ENCODE data around the gene SIGLEC9.

SIGLEC9 gene

DNA sequence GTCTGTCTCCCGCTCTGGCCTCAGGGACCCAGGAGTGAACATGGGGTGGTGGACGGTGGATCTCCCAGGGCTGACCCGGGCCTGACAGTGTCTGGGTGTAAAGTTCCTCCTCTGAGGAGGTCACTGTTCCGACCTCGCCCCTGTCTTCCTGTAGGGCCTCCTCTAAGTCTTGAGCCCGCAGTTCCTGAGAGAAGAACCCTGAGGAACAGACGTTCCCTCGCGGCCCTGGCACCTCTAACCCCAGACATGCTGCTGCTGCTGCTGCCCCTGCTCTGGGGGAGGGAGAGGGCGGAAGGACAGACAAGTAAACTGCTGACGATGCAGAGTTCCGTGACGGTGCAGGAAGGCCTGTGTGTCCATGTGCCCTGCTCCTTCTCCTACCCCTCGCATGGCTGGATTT, at the start of gene SIGLEC9:
Gene SIGLEC9, plus strand, starts transcription at position 178 of the 400 bp plus-strand sequence. Its CDS starts 69 bp downstream, at position 247.
- DNase-seq (ENCODE audit: low read depth in 2 of 2): no peak

DNA sequence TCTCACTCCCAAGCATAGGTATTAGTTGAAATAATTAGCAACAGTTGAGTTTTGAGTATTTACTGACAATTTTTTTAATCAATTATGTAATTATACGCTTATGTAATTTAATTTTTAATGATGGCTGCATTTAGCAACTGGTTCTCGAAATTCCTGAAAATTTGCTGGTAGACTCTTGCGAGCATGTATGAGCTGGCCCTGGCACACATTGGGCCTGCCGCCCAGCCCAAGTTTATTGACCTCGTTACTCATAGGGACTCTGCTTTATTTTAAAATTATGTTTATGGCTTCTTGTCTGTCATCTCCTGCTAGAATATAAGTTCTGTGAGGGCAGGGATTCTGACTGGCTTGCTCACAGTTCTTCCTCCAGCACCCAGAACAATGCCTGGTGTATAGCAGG, 48.7 kb upstream of the SIGLEC9 start:
- DNase-seq (ENCODE audit: low read depth in 2 of 2): no peak

DNA sequence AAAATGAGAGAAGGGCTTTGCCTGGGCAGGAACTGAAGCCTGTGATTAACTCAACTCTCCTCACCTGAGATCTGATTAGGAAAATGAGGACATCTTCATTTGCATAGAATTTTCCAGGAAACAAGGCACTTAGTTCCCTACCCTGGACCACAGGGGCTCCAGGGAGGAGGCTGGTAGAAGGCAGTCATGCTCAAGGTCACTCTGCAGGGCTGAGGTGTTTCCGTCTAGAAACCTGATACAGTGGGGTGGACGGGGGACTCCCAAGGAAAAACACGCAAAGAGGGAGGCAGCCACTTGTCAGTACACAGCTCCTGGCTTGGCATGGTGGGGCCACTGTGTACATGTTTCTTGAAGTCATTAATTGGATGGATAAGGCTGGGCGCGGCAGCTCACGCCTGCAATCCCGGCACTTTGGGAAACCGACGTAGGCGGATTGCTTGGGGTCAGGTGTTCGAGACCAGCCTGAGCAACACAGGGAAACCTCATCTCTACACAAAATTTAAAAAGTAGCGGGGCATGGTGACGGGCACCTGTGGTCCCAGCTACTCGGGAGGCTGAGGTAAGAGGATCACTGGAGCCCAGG, 48.0 kb upstream of the SIGLEC9 start:
- no peak for DNase-seq (ENCODE audit: low read depth in 2 of 2)

DNA sequence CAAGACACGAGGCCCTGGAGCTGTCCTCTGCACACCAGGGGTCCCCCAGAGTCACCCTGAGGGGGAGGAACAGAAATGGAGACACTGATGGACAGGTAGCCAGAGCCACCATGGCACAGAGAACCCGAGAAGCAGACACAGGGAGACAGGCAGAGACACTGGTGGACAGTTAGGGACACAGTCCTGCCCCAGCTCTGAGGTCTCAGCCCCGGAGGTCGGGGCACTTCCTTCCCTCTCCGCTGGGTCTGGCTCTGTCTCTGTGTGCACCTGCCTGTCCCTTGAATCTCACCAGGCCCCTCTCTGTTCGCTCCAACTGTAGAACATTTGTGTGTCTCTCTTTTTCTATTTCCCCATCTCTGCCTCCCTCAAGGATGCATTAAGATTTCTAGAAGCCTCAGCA, 46.6 kb upstream of the SIGLEC9 start:
- no peak for DNase-seq (ENCODE audit: low read depth in 2 of 2)

DNA sequence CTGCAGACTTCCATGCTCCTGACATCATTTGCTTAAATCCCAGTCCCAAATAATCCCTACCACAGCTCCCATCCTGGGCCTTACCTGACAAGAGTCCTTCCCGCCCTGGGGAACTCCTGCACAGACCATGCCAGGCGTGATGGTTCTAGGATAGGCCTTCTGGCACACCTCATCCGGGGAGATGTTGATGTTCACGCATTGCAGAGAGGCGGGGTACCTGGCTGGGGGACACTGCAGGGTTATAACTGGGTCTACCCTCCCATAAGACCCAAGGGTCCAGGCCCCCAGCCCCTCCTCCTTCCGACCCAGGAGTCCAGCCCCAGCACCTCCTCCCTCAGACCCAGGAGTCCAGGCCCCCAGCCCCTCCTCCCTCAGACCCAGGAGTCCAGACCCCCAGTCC, 46.0 kb upstream of the SIGLEC9 start:
- DNase-seq (ENCODE audit: low read depth in 2 of 2): no peak

DNA sequence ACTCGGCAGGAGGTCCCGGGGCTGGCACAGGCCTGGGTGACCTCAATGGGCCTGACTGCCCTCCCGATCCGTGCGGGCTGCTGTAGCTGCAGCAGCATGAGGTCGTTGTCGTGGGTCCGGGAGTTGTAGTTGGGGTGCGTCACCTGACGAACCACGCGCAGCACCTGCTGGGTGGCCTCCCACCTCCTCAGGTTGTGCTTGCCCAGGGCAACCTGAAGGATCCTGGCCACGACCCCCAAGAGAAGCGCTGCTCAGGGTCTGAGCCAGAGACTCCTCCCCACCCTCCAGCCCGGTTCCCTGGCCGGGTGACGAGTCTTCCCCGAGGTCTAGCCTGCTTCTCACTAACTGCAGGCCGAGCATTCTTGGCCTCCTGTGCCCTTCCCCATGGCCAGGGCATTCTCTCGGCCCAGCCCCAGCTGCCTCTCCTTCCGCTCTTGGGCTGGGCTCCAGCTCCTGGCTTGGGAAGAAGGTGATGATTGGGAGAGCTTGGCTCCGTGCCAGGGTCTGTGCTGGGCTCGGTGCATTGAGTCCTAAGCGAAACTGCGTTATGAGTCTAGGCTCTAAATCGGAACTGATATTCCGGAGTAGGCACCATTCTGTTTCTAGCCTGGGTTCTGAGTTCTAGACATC, 45.1 kb upstream of the SIGLEC9 start:
- no peak for DNase-seq (ENCODE audit: low read depth in 2 of 2)

DNA sequence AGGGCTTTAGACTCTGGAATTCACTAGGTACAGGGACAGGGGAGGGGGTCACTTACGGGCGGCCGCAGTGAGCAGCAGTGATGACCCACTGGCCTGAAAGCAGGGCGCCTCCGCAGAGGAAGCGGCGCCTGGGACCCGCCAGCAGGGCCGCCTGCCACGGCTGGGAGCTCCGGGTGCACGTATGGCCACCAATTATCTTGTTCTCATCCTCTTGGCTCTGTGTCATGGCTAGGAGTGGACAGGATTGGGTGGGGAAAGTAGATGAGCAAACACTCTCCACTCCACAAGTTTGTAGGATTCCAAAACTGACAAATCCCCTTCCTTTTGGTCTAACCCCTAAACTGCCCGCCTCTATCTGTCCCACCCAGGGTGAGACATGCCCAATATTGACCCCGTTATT, 43.2 kb upstream of the SIGLEC9 start:
- DNase-seq (ENCODE audit: low read depth in 2 of 2): no peak

DNA sequence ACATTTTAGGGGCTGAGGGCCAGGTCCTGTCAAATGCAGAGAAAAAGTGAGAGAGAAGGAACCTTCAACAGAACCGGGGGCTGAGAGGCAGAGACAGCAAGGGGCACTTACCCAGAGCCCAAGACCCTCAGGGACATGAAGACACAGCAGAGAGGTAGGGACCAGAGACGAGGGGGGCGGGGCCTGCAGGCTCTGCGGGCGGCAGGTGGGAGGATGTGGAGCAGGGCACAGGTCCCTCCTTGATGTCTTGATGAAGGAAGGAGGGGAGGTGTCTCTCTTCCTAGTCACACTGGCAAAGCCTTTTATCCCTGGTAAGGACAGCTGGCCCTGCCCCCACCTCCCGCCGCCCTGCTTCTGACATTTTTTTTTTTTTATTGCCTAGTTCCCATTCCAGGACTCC, 42.1 kb upstream of the SIGLEC9 start, which contains the start of gene KLK14:
Gene KLK14, minus strand, starts transcription at position 277 of the 400 bp plus-strand sequence. Its CDS starts 273 bp downstream, at position 4.
- no peak for DNase-seq (ENCODE audit: low read depth in 2 of 2)

DNA sequence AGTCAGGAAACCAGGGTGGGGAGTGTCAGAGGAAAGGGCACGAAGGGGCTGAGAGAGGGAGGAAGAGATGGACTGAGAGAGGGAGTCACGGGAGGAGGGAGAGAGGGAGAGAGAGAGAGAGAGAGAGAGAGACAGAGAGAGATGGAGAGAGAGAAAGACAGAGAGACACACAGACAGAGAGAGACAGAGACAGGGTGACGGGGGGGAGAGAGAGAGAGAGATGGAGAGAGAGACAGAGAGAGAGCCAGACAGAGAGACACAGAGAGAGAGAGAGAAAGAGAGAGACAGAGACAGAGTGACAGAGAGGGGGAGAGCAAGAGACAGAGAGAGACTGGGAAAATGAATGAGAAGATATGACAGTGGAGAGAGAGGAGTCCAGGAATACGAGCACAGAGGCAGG, 41.5 kb upstream of the SIGLEC9 start:
- no peak for DNase-seq (ENCODE audit: low read depth in 2 of 2)

DNA sequence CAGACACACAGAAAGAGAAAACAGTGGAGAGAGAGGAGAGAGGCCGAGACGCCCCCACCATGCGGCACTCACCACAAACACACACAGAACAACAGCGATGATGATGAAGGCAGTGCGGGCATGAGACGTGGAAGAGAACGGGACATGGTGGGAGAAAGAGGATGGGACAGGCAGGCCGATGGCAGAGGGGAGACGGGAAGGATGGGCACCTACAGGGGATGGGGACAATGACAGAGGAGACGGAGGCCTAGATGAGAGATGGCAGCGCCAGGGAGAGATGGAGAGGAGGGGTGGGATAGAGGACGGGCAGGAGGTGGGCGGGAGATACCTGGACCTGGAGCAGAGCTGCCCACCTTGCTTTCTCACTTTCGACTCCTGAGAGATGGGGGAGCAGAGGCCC, 40.9 kb upstream of the SIGLEC9 start:
- DNase-seq (ENCODE audit: low read depth in 2 of 2): no peak

DNA sequence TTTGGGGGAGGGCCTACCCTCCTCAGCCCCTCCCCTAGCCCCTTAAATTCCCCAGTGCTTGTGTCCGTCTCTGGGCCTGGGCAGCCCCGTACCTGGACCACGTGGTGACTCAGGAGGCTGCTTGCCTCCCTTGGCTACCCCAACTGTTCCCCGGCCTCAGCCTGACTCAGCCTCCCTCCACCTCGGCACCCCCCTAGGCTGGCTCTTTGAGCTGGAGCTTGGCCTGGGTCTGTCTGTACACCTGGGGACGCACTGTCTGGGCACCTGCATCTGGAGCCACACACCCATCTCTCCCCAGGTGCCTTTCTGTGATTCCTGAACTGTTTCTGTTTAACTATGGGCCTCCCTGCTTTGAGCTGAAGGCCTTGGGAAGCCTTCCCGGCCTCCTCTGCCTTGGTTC, 40.2 kb upstream of the SIGLEC9 start:
- no peak for DNase-seq (ENCODE audit: low read depth in 2 of 2)

DNA sequence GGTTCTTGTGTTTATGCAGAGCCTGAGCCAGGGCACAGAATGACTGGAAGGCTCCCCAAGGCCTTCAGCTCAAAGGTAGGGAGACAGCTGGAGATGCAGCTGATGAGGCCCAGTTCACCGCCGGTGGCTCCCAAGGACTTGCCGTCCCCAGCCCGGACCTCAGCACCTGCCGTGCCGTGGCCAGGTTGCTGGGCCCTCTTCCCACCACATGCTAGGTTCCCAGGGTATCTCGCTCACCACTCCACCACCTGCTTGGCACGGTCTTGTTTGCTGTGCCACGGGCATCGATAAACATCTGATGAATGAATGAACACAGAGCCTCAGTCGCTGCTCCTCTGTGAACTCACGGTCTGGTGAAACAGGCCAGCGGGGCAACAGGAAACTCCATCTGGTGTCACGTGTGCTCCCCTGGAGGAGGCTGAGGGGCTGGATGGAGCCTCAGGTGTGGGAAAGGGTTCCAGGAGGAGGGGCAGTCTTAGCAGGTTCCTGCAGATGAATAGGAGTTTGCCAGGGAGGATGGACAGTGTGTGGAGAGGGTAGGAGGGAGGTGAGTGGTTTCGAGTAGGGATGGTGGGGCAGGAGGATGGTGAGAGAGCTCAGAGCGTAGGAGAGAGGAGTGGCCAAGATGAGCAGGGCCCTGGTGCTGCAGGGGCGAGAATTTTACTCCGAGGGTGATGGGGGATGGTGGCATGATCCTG, 38.4 kb upstream of the SIGLEC9 start:
- no peak for DNase-seq (ENCODE audit: low read depth in 2 of 2)

DNA sequence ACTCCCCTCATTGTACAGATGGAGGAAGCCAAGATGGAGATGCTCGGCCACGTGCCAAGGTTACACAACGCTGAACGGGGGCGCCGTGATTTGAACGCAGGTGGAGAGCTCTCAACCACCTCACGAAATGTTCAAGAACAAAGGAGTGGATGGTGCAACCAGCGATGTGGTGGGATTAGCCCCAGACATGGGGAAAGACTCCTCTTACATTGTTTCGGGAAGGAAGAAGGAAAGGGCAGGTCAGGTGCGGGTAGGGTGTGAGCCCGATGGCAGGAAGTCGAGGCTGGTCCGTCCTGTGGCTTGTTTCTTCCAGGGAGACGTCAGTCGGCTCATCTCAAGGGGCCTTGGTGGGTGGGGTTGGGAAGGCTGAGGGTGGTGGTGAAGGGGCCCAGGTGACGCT, 34.9 kb upstream of the SIGLEC9 start:
- no peak for DNase-seq (ENCODE audit: low read depth in 2 of 2)

DNA sequence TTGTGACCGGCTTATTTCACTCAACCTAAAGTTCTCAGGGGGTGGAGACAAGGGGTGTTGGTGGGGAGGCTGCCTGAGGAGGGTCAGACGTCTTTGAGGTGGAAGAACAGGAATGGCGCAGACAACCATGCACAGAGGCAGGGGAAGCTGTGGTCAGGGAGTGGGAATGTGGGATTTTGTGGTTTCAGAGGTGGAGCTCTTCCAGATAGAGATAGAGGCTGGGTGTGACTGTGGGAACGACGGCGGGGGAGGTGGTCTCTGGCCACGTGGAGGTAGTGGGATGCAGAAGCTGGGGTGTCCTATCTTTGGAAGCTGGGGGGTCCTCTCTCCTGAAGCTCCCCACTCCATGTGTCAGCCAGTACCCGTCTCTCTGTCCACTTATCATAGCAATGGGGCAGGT, 34.2 kb upstream of the SIGLEC9 start:
- no peak for DNase-seq (ENCODE audit: low read depth in 2 of 2)

DNA sequence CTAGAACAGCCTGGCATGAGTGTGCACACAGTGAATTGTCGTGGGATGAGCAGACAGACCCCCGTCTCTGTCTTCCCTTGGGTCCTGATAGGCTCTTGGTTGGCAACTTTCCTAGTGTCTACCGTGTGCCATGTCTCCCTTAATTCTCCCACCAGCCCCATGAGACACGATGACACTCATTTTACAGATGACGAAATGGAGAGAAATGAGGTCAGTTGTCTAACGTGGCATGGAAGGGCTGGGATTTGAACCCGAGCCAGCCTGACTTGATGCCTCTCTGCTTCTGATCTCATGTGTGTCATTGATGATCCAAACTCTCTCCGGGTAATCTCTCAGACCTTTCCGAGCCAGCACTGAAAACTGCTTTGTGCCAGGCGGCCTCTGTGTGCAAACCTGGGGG, 33.6 kb upstream of the SIGLEC9 start:
- DNase-seq (ENCODE audit: low read depth in 2 of 2): no peak

DNA sequence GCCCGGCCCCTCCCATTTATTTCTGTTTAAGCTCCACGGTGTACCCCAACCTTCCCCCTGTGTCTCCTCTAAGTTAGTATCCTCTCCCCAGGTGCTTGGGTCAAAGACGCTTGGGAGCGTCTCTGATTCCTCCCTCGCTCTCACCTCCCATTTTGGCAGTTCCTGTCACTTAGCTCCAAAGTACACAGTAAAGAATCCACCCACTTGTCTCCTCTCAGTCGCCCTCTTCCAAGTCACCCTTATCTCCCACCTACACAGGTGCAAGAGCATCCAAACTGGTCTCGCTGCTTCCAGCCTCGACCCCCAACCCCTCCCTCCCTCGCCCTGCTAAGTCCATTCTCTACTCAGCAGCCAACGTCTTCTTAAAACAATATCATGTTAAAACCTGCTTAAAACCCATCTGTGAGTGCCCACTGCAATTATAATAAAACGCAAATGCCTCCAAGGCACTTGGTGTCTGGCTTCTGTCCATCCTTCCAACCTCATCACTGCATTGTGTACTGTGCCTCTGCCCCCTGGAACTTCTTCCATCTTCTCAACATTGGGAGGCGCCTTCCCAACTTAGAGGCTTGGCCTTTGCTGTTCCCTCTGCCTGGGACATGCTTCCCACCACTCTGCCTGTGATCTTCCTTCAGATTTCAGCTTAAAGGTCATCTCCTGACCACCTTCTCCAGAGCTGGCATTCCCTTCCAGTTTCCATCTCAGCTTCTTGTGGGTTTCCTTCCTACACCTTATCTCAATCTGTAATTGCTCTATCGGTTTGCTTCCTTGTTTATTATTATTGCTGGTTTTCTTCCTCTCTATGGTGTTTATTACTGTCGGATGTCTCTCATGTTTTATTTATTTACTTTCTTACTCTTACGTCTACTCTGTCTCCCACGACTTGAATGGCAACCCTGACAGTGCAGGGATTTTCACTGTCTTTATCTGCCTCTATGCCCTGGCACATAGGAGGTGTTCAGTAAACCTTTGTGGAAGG, 32.5 kb upstream of the SIGLEC9 start:
- no peak for DNase-seq (ENCODE audit: low read depth in 2 of 2)

DNA sequence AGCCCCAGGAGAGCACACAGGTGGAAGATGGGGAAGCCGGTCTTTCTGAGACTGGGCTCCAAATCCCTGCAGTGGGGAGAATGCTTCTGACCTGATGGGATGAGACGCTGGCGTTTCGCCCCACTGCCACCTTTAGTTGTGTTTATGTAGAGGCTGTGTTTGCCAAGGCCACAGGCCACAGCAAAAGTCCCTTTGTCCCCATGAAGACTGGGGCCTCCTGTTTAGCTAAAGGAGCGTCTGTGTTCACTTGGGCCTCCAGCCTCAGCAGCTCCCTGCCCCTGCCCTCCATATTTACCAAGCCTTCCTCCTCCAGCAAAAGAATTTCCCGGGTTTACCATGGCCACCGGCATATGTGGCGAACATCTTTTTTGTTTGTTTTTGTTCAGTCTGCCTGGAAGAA, 31.6 kb upstream of the SIGLEC9 start:
- no peak for DNase-seq (ENCODE audit: low read depth in 2 of 2)

DNA sequence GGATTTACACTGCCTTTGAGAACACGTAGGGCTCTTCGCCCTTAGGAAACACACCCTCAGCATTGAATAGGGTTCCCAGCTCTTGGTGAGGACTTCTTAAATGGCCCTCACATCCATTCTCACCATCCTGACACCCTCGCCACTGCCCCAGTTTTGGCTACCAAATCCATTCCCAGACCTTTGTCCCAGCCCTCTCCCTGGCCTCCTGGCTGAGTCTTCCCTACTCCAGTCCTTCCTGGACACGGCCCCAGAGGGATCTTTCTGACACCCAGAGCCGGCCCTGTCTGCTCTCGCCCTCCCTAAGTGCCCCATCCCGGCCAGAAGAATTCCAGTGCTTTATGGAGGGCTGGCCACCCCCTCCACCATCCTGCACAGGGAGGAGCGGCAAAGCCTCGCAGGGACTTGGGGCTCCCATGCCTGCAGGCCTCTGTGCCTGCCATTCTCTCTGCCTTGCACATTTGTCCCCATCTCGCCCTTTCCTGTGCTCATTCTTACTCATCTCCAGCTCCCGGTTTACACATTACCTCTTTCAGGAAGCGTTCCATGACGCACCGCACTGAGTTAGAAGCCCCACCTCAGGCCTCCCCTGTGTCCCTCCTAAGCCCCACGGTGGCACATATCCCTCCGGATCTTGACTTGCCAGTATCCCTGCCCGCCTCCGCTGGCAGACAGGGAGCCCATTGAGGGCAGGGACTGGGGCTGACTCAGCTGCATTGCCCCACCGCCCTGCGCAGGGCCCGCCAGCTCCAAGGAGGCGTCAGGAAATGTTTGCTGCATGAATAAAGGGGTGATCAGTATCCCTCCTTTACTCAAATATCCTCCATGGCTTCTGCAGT, 31.0 kb upstream of the SIGLEC9 start:
- no peak for DNase-seq (ENCODE audit: low read depth in 2 of 2)

DNA sequence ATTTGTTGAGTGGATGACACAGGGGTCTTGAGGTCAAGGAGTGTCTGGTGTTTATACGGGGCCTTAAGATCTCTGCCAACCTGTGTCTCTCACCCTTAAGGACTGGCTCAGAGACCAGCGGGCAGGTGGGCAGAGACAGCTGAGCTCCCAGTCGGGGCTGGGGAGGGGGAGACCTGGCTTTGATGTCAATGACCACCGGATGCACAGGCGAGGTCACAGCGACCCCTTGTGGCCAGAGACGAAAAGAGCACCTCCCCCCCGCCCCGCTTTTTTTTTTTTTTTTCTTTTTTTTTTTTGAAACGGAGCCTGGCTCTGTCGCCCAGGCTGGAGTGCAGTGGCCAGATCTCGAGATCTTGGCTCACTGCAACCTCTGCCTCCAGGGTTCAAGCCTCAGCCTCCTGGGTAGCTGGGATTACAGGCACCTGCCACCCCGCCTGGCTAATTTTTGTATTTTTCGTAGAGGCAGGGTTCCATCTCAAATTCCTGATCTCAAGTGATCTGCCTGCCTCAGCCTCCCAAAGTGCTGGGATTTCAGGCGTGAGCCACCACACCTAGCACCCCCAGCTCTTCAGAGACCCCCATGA, 29.9 kb upstream of the SIGLEC9 start:
- DNase-seq (ENCODE audit: low read depth in 2 of 2): no peak

DNA sequence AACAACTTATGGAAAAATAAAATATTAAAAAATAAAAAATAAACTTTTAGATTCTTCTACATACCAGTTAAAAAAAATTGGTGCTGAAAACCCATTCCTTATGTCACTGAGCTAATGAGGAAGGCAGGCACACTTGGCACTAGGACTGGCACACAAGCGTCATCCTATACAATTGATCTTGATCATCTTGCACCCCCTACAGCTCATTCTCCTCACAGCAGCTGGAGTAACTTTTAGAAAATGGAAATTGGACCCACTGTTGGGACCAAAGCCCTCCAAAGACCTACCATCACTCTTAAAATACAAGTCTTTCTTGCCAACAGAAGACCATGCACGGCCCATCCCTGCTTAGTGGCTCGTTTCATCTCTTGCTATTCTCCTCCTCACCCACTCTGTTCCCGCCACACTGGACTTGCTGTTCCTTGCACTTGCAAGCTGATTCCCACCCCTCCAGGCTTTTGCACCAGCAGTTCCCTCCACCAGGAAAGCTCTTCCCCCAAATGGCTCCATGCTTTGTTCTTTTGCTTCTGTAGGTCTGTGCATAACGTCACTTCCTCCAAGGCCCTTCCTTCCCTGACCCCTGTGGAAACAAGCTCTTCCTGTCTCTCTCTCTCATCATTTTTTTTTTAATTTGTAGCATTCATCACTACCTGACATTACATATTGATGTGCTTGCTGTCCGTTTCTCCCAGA, 28.1 kb upstream of the SIGLEC9 start:
- DNase-seq (ENCODE audit: low read depth in 2 of 2): no peak
